Activated CD4-positive, alpha-beta T cell treated with anti-CD3 and anti-CD28 coated beads for 48 hours (primary cell): Measurements from ENCODE around the gene CDK13.

Experiments used
- DNase-seq: peaks from one replicate; pipeline ENCODE4 v3.0.0-alpha.2; 2020

CDK13 gene

GRCh38 chr7:39950473-39951225 is 593 bp downstream of the CDK13 start:
- DNase-seq = peak; percentile 48

- peak; percentile 78 for DNase-seq
Observed at GRCh38 chr7:39951226-39952194, 1.5 kb downstream of the CDK13 start.

GRCh38 chr7:39952374-39952773 is 2.3 kb downstream of the CDK13 start:
- no peak for DNase-seq

- no peak for DNase-seq
Observed at GRCh38 chr7:39952803-39953202, 2.7 kb downstream of the CDK13 start.

- no peak for DNase-seq
Observed at GRCh38 chr7:39954694-39955093, 4.6 kb downstream of the CDK13 start.

GRCh38 chr7:39958038-39958437 is 8.0 kb downstream of the CDK13 start:
- no peak for DNase-seq

- DNase-seq = no peak
Observed at GRCh38 chr7:39967406-39968161, 17.5 kb downstream of the CDK13 start.

GRCh38 chr7:39969431-39969830 is 19.4 kb downstream of the CDK13 start:
- no peak for DNase-seq

GRCh38 chr7:39971924-39972323 is 21.9 kb downstream of the CDK13 start:
- DNase-seq = no peak

- no peak for DNase-seq
Observed at GRCh38 chr7:39973801-39974200, 23.7 kb downstream of the CDK13 start.

GRCh38 chr7:39978230-39978934 is 28.3 kb downstream of the CDK13 start:
- DNase-seq = no peak

GRCh38 chr7:39979406-39980073 is 29.5 kb downstream of the CDK13 start:
- DNase-seq = peak; percentile 20

- DNase-seq = no peak
Observed at GRCh38 chr7:39985398-39985918, 35.4 kb downstream of the CDK13 start.

GRCh38 chr7:39987641-39988347 is 37.7 kb downstream of the CDK13 start:
- DNase-seq = no peak

- no peak for DNase-seq
Observed at GRCh38 chr7:40000734-40001315, 50.8 kb downstream of the CDK13 start.

GRCh38 chr7:40001649-40002048 is 51.6 kb downstream of the CDK13 start:
- no peak for DNase-seq

- no peak for DNase-seq
Observed at GRCh38 chr7:40003597-40003996, 53.5 kb downstream of the CDK13 start.

- no peak for DNase-seq
Observed at GRCh38 chr7:40008223-40008815, 58.3 kb downstream of the CDK13 start.

GRCh38 chr7:40009301-40009700 is 59.2 kb downstream of the CDK13 start:
- no peak for DNase-seq

GRCh38 chr7:40014376-40014775 is 64.3 kb downstream of the CDK13 start:
- no peak for DNase-seq
